ENCODE data around the gene UVRAG. TPM values are rescaled to one million over a fixed set of nuclear protein-coding genes. Genes with fewer than 3 reads are reported as not detected.

UVRAG gene
- total and polyA plus RNA-seq, 2 donors (not counting 1 experiment from before 2014, with no cell fraction given) = 37.7 to 94.1 TPM

- 92% methylated on average over 4 of the region's 5 CpGs for WGBS (ENCODE audit: insufficient coverage)
- peak; percentile 16 for DNase-seq
- H3K4me1 Mint-ChIP-seq = peaks cover 25% of the 10 kb centered on the region
These were observed 336.6 kb downstream of the UVRAG start for GRCh38 chr11:76151556-76152085.

More at GRCh38 chr11:76151556-76152085, 336.6 kb downstream of the UVRAG start:
- ChIA-PET CTCF (interaction anchor here (0.6 to 3.0 kb wide), 45 partner anchors 7 to 554 kb away, joined by 3 to 57 read pairs (median 4); no protein-coding TSS in a partner anchor), POLR2A (no interaction called here)
- Mint-ChIP-seq H3K4me3 (peak overlapping the region; percentile 74), H3K27ac (peak overlapping the region; percentile 5), H3K9me3 (ENCODE audit: insufficient read depth) (no peaks in the 10 kb centered on the region), H3K27me3 (no peaks in the 10 kb centered on the region)
- H3K27me3 ChIP-seq (replicated peaks in 1 of 4; ENCODE audit: control extremely low read depth in 1 of 4, control insufficient read depth in 3 of 4, insufficient read depth in 4 of 4, low read length in 3 of 4) = no peaks in the 10 kb centered on the region
- no peaks in the 10 kb centered on the region for H4K20me1 ChIP-seq (ENCODE audit: control insufficient read depth, insufficient read depth, low read length, poor library complexity, severe bottlenecking)
- H3K36me3 ChIP-seq (replicated peaks in 1 of 2; ENCODE audit: control extremely low read depth in 1 of 2, control insufficient read depth in 1 of 2, extremely low read depth in 1 of 2, insufficient read depth in 2 of 2, low read length in 1 of 2) = no peaks in the 10 kb centered on the region
- no peaks in the 10 kb centered on the region for H3K9me3 ChIP-seq (ENCODE audit: control extremely low read depth in 1 of 3, control insufficient read depth in 2 of 3, insufficient read depth in 1 of 3, low read length in 2 of 3)
- H2AFZ ChIP-seq (ENCODE audit: insufficient read depth, low read depth, low read length, poor library complexity, severe bottlenecking) = peak overlapping the region; percentile 75
- TF ChIP-seq EZH2 (IDR thresholded peaks at IDR 0.05; ENCODE audit: borderline replicate concordance, insufficient read depth, low read depth, low read length, poor library complexity, severe bottlenecking) = no peak
- no peak for TF ChIP-seq CTCF (IDR thresholded peaks at IDR 0.05)
- peaks cover 18 to 21% of the 10 kb centered on the region in 2 donors for H3K4me1 ChIP-seq (ENCODE audit: control insufficient read depth in 2 of 2, insufficient read depth in 2 of 2, low read length in 2 of 2)
- H3K4me2 ChIP-seq (replicated peaks; ENCODE audit: low read depth, low read length, poor library complexity, severe bottlenecking) = peak overlapping the region; percentile 80
- no peak overlapping the region for H3K27ac ChIP-seq (ENCODE audit: low read length in 2 of 2)
- no peak for ATAC-seq (ENCODE audit: low read depth)
- intact Hi-C loops (cut with micrococcal nuclease) = loop anchor here (1.0 to 10.0 kb wide), 4 partner anchors 167 to 427 kb away; no protein-coding TSS in a partner anchor
- H3K9ac ChIP-seq (ENCODE audit: low read length) = peak overlapping the region; percentile 57
- no peaks in the 10 kb centered on the region for H3K79me2 ChIP-seq (ENCODE audit: control insufficient read depth, insufficient read depth, low read length)
- no peak overlapping the region for H3K4me3 ChIP-seq (ENCODE audit: control extremely low read depth in 1 of 5, extremely low read depth in 1 of 5, insufficient read depth in 1 of 5, low read depth in 2 of 5, low read length in 4 of 5)
